K562 (cell line): Measurements from ENCODE around the gene ZBTB25. TPM values are rescaled to one million over a fixed set of nuclear protein-coding genes. Genes with fewer than 3 reads are reported as not detected.

Source experiments
- BRF1 ChIP-seq: IDR thresholded peaks from 3 replicates; pipeline ENCODE4 v1.6.1; 2011; ENCODE audit warnings: borderline replicate concordance, mild to moderate bottlenecking; ENCODE audit not compliant: insufficient read length; ENCODE audit errors: extremely low read depth
- BRF2 ChIP-seq: IDR thresholded peaks from 3 replicates; pipeline ENCODE4 v1.6.1; 2011; ENCODE audit warnings: borderline replicate concordance, mild to moderate bottlenecking; ENCODE audit not compliant: insufficient read length, insufficient read depth
- ELF2 ChIP-seq: fragments of 250-450 bp; sonication (Bioruptor Pico); IDR thresholded peaks from 2 replicates; pipeline ENCODE4 v1.5.0; 2021; ENCODE audit warnings: mild to moderate bottlenecking
- FOXA3 ChIP-seq, 2 experiments: fragments of 450-650 bp in 1 of 2; sonication (generic) in 1 of 2; formaldehyde crosslinking; IDR thresholded peaks in 1 of 2; conservative IDR thresholded peaks in 1 of 2; 2 replicates each; pipeline versions ENCODE4 v1.4.0 to v1.8.0; 2020 to 2022; ENCODE audit warnings: mild to moderate bottlenecking in 2 of 2, missing genetic modification reagents in 1 of 2
- HNRNPLL ChIP-seq: fragments of 200-400 bp; formaldehyde crosslinking; IDR thresholded peaks from 2 replicates; pipeline ENCODE4 v1.6.1; 2017; ENCODE audit warnings: low read length, low read depth, mild to moderate bottlenecking; ENCODE audit not compliant: poor library complexity, severe bottlenecking
- PHB2 ChIP-seq: fragments of 450-650 bp; IDR thresholded peaks from 2 replicates; pipeline ENCODE4 v1.6.1; 2017; ENCODE audit warnings: low read depth
- RAD51 ChIP-seq: fragments of 450-650 bp; IDR thresholded peaks from 2 replicates; pipeline ENCODE4 v1.7.1; 2016; ENCODE audit warnings: low read depth, mild to moderate bottlenecking, borderline replicate concordance
- RBM25 ChIP-seq: fragments of 200-400 bp; formaldehyde crosslinking; IDR thresholded peaks from 2 replicates; pipeline ENCODE4 v1.6.1; 2018; ENCODE audit warnings: low read length, low read depth, moderate library complexity; ENCODE audit not compliant: severe bottlenecking
- SMAD2 ChIP-seq: fragments of 150-350 bp; IDR thresholded peaks from 2 replicates; pipeline ENCODE4 v1.6.1; 2014; ENCODE audit warnings: low read depth, mild to moderate bottlenecking, low read length
- SP2 ChIP-seq: IDR thresholded peaks from 2 replicates; pipeline ENCODE4 v1.6.1; 2011; ENCODE audit warnings: mild to moderate bottlenecking, low read depth, low read length, moderate library complexity; ENCODE audit not compliant: poor library complexity, severe bottlenecking; ENCODE audit errors: extremely low read depth
- SRF ChIP-seq, 2 experiments: fragments of 250-450, 450-650 bp in 1 of 2; sonication (Bioruptor Pico) in 1 of 2; sonication (generic) in 1 of 2; formaldehyde crosslinking; IDR thresholded peaks; 2 replicates each; pipeline versions ENCODE4 v1.5.0 to v1.5.1; 2020 to 2022; ENCODE audit warnings: mild to moderate bottlenecking in 1 of 2, missing genetic modification reagents in 1 of 2
- STAT5A ChIP-seq: IDR thresholded peaks from 2 replicates; pipeline ENCODE4 v1.6.1; 2012; ENCODE audit warnings: low read length, inconsistent platforms, borderline replicate concordance
- TCF3 ChIP-seq: sonication (generic); formaldehyde crosslinking; IDR thresholded peaks from 2 replicates; pipeline ENCODE4 v1.4.0; 2020; ENCODE audit warnings: mild to moderate bottlenecking, missing genetic modification reagents
- TEAD4 ChIP-seq, 2 experiments: sonication (generic) in 1 of 2; formaldehyde crosslinking in 1 of 2; IDR thresholded peaks; 2 replicates each; pipeline versions ENCODE4 v1.6.1 to v1.8.0; 2012 to 2022; ENCODE audit warnings: borderline replicate concordance in 1 of 2, inconsistent platforms in 1 of 2, low read length in 1 of 2, mild to moderate bottlenecking in 1 of 2, missing genetic modification reagents in 1 of 2
- ZBTB5 ChIP-seq: fragments of 450-650 bp; IDR thresholded peaks from 2 replicates; pipeline ENCODE4 v1.6.1; 2017; ENCODE audit warnings: antibody characterized with exemption
- ZNF740 ChIP-seq, 3 experiments: fragments of 200-800 bp in 1 of 3; sonication (Bioruptor generic) in 1 of 3; sonication (generic) in 1 of 3; formaldehyde crosslinking in 1 of 3; IDR thresholded peaks; 2 replicates each; pipeline versions ENCODE4 v1.6.1 to v1.8.0; 2016 to 2022; ENCODE audit warnings: mild to moderate bottlenecking in 2 of 3, missing compliant biosample characterization in 2 of 3, missing genetic modification characterization in 2 of 3, missing genetic modification reagents in 1 of 3
- polyA plus RNA-seq, 8 experiments: library from polyadenylated mRNA; depleted of rRNA in 4 of 8; stranded (reverse) in 5 of 8; unstranded in 3 of 8; fragments of >200 nt; fragmentation: Nextera tagmentation in 2 of 8; fragmentation: Illumina TruSeq in 1 of 8; extraction: Ambion mirVana in 2 of 8; extraction: Trizol in 1 of 8; gene quantifications; 2 replicates each; pipeline versions ENCODE4 v1.2.1 to v1.2.3, GENCODE V29; 2011 to 2014; ENCODE audit warnings: inconsistent platforms in 1 of 8, missing spikeins in 1 of 8
- total RNA-seq, 7 experiments: library from RNA; depleted of rRNA in 6 of 7; stranded (reverse); fragments of >200 nt in 6 of 7; fragmentation: Illumina TruSeq in 2 of 7; extraction: Trizol in 2 of 7; gene quantifications; 2 replicates each; pipeline versions ENCODE4 v1.2.1 to v1.2.3, GENCODE V29; 2011 to 2021; ENCODE audit warnings: low replicate concordance in 1 of 7

The ZBTB25 gene
- total and polyA plus RNA-seq, 9 of the 15 experiments (the other 6 are each of a cell fraction or from before 2014, with no cell fraction given) = 0.61 to 3.9 (median 2.3) TPM

- TF ChIP-seq ZNF740 (CRISPR knock-in tag; IDR thresholded peaks at IDR 0.05) (no peak), ZNF740 (tag; IDR thresholded peaks at IDR 0.05) (no peak), HNRNPLL (peak; percentile 95), FOXA3 (CRISPR knock-in tag; conservative IDR thresholded peaks at IDR 0.05 in 1 of 2, IDR thresholded peaks at IDR 0.05 in 1 of 2) (no peak), RBM25 (no peak), ZBTB5 (no peak), TEAD4 (IDR thresholded peaks at IDR 0.05; ENCODE audit: low read length) (peak; percentile 61; the same call in 1 of the 2 replicates), TEAD4 (CRISPR knock-in tag; IDR thresholded peaks at IDR 0.05; ENCODE audit: borderline replicate concordance) (no peak), SP2 (no peak), STAT5A (no peak), RAD51 (no peak), SRF (CRISPR knock-in tag; IDR thresholded peaks at IDR 0.05) (no peak), BRF1 (no peak), SMAD2 (no peak), TCF3 (CRISPR knock-in tag) (peak; percentile 41; the same call in 1 of the 2 replicates), ELF2 (no peak), BRF2 (no peak), PHB2 (no peak)
These were observed 678 bp downstream of the ZBTB25 start (continued) for GRCh38 chr14:64502887-64503433.
